Fibroblast of skin of scalp (primary cell): ENCODE results near the gene DDX59.
"Not testable (repeated sequence)": the region's sequence is repeated elsewhere in the genome, so short reads cannot be mapped to it uniquely, and the experiment has no call there.

Source experiments
- DNase-seq: peaks from one replicate; pipeline ENCODE4 v3.0.0-alpha.2; 2013

Gene DDX59

DNA sequence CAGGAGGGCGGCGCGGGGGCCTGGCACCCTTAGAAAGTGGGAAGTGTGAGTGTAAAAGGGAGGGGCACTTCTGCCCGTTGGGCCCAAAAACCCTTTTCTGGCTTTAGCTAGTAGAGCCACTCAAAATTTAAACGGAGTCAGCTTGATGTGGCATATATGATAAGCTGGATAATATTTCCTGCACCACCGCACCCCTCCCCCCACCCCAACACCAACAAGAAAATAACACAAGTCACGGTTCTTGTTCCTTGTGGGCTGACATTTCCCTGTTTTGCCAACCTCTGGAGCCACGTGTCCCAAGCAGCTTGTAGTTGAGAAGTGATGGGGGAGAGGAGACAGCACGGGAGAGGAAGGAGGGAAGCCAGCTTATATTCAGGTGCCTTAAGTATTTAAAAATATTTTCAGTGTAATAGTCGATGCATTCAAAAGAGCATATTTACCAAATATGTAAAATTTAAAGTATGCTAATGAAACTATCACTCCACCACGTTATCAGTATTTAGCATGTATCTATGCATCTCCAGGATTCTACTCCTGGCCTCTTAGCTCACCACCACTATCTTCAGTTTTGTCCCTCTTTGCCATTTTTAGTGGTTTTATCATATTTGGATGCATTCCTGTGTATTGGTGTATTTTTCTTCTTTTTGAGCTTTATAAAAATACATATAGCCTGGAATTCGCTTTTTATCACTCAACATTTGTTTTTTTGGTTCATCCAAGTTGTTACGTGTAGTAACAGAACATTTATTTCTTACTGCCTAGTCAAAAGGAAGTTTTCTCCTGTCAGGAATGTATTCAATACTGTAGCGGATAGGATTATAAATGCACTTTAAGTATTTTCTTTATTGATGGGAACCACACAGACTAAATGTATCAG is 773 bp upstream of the DDX59 start:
- DNase-seq, result no peak

DNA sequence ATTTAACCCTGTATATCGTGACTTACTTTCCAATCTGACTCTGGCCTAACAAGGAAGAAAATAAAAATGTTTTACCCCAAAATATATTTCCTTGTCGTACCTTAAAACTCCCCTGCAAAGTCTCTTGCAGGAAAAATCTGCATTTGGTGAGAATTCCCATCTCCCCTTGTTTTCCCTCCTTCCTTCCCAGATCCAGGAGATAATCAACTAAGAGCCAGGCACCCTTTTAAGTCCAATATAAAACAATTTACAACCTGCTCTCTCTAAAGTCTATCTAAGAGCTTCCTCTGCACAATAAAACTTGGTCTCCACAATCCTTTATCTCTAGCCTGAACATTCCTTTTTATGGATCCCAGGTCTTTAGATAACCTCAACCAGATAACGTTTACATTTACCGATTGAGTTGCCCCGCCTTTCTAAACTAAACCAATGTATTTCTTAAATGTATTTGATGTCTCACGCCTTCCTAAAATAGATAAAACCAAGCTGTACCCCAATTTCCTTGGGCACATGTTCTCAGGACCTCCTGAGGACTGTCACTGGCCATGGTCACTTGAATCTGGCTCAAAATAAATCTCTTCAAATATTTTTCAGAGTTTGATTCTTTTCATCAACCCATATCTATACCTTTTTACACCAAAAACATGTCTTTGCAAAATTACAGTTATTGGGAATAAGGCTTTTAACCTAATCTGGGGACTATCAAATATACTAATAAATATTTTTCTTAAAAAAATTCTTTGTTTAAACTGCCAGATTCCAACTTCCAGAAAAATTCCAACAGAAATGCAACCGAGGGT is 993 bp downstream of the DDX59 start:
- DNase-seq, result no peak

DNA sequence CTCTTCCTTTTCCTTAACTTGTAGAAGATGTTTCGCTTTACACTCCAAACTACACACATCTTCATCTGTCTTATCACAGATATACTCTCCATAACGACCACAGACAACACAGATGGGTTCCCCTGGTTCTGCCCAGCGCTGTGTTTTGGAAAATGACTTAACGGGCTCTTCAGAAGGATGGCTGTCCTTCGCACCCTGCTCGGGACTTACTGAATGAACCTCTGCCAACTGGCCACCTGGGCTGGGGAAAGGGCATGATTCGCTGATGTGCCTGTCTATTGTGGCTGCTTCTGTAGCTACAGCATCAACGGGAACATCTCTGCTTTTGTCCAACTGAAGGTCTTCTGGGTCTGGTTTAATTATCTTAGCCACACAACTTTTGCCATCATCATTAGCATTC is 3.4 kb downstream of the DDX59 start:
- DNase-seq, result no peak

- DNase-seq, result peak; percentile 14
Measured at GRCh38 chr1:200665861-200666260, 3.8 kb downstream of the DDX59 start.

DNA sequence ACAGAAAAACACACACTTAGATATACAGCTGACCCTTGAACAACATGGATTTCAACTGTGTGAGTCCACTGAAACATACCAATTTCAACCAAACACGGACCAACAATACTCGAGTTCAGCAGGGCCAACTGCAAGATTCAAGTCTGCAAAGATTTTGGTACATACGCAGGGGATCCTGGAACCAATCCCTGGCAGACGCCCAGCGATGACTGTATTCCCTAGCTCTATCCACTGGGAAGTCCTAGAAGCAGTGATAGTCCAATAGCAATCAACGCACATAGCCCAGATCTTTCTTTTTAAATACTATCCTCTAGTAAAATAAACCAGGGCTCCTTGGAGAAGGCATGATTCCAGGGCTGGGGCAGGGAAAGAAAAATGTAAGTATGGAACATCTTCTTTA is 9.0 kb downstream of the DDX59 start:
- no peak for DNase-seq

DNA sequence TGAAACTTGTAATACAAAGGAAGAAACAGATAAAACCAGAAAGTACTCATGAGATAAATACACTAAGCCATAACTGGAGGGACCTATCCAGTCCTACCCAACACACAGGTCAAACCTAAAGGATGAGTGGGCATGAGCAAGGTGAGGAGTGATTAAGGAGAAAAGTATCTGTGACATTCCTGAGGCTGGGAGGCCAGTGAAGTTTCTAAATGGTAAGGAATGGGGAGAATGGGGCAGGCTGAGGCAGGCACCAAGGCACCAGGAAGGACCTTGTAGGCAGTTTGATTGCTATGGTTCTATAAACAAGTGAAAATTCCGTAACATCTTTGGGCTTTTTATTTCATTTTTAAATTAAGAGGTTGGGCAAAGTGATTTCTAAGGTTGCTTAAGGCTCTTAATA is 10.4 kb downstream of the DDX59 start:
- no peak for DNase-seq

DNA sequence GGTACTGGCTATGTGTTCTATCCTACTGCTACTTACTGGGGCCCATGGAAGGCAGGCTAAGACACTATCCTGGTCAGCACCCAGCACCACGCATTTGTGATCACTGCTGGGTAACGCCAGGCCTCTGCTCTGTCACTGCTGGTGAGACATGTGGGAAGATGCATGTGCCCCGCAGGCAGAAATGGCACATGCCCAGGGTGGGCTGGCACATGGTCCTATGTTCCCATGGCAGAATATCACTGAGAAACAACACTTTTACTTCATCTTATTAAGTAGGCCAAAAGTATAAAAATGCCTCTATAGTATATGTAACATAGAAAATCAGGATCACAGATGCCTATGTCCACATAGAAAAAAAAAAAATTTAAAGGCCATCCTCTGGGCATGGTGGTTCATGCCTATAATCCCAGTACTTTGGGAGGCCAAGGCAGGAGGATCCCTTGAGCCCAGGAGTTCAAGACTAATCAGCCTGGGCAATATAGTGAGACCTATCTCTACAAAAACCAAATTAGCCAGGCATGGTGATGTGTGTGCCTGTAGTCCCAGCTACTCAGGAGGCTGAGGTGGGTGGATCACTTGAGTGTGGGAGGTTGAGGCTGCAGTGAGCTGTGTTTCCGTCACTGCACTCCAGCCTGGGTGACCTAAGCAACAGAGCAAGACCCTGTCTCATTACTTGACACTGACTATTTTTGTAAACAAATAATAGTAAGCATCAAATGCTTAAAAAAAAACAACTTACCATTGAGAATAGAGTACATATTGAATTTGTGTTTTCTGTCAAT is 11.5 kb downstream of the DDX59 start:
- no peak for DNase-seq

GRCh38 chr1:200654660-200655059 is 15.0 kb downstream of the DDX59 start:
- no peak for DNase-seq

GRCh38 chr1:200653022-200653462 is 16.7 kb downstream of the DDX59 start:
- no peak for DNase-seq

GRCh38 chr1:200652378-200652777 is 17.3 kb downstream of the DDX59 start:
- no peak for DNase-seq

DNA sequence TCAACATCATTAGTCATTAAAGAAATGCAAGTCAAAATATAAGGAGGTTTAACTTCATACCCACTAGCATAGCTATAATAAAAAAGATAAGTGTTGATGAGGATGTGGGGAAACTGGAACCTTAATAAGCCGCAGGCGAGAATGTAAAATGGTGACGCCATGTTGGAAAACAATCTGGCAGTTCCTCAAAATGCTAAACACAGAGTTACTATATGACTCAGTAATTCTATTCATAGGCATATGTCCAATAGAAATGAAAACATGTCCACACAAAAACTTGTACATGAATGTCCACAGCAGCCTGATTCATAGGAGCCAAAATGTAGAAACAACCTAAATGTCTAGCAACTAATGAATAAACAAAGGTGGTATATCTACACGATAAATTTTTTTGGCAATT is 23.2 kb downstream of the DDX59 start:
- DNase-seq, result no peak

GRCh38 chr1:200644021-200644420 is 25.7 kb downstream of the DDX59 start:
- no peak for DNase-seq

GRCh38 chr1:200642481-200642880 is 27.2 kb downstream of the DDX59 start:
- no peak for DNase-seq

GRCh38 chr1:200640963-200641401 is 28.7 kb downstream of the DDX59 start:
- DNase-seq, result peak; percentile 26

DNA sequence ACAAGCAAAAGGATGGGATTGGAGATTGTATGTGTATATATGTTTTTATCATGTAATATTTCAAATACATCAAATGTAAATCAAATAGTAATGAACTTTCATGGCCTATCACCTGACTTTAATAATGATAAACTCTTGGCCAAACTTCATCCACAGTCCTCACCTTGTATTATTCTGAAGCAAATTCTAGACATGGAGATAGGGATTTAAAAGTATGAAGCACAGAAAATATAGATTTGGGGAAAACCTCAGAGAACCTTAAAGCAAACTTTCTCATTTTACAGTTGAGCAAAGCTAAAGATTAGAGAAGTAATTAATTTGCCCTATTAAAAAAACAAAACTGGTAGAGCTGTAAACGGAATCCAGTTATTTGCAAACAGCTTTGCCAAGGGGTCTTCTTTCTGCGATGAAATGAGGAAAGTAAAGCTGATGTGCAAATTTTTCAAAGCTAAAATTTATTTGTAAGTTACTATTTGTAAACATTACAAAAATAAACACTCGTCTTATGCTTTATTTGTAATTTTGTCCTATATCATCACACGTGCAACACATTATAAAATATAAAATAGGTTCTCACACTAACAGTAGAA is 29.2 kb downstream of the DDX59 start:
- DNase-seq, result no peak

- no peak for DNase-seq
Measured at GRCh38 chr1:200638073-200638472, 31.6 kb downstream of the DDX59 start.

GRCh38 chr1:200636681-200637080 is 33.0 kb downstream of the DDX59 start:
- DNase-seq, result no peak

DNA sequence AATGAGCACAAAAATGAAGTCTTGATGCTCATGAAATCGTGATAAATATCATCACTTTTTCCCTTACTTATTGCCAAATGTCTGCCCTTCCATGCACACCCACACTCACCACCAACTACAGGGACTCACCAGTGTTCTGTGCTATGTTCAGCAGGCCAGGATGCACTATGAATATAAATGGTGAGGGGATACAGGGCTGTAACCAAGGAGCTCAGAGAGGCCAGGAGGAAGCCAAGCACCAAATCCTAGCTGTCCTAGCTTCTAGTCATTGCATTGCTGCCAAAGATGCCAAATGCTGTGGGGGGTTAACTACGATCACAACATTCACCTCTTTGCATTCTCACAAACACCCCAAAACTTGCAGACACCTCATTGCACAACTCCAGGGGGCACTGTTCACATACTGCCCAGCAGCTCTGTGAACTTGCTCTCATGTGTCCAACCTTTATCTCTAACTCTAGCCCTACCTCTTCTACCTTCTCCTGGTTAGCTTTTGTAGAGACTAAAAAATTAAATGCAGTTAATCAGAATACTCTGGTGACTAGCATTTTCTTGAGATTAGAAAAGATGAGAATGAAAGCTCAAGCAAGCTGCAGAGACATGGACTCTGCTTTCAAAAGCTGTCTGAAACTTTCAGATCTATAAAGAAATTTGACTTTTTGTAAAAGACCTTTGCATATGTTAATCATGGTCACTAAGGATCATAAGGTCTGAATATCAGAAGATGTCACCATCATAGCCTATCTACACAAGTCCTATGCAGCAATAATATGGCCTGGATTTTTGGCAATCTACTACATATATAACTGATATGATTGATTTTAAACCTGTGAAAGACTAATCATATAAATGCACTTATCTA is 35.2 kb downstream of the DDX59 start:
- DNase-seq, result no peak

DNA sequence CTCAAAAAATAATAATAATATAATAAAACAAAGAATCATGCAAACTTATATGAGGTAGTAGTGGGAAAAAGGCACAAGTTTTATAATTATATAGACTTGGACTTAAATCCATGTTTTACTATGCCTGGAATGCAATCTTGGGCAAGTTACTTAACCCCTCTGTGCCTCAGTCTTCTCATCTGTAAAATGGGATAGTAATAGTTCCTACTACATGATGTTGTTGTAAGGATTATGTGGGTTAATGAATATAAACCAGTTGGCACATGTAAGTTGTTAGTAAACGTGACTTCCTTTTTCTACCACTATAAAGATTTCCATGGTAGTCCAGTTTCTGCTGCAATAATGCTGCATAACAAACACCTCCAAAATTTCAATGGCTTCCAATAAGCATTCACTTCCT is 38.3 kb downstream of the DDX59 start:
- DNase-seq, result no peak

DNA sequence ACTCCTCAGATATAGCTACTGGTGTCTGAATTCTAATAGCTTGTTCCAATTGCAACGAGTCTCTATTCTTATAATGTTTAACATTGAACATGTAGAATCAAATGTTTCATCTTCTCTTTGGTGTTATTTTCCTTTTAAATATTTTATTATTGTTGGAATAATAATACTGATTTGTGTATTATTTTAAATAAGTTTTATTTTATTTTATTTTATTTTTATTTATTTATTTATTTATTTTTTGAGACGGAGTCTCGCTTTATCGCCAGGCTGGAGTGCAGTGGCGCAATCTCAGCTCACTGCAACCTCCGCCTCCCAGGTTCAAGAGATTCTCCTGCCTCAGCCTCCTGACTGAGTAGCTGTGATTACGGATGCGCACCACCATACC is 39.2 kb downstream of the DDX59 start:
- not testable (repeated sequence) for DNase-seq

- DNase-seq, result no peak
Measured at GRCh38 chr1:200629876-200630514, 39.7 kb downstream of the DDX59 start.
